Measurements from ENCODE around the gene ATP1A4. TPM values are rescaled to one million over a fixed set of nuclear protein-coding genes. Genes with fewer than 3 reads are reported as not detected.

Gene ATP1A4
- total and polyA plus RNA-seq, 10 of the 15 experiments (the other 5 are each of a cell fraction or from before 2014, with no cell fraction given): 0.31 to 1.0 (median 0.54) TPM

DNA sequence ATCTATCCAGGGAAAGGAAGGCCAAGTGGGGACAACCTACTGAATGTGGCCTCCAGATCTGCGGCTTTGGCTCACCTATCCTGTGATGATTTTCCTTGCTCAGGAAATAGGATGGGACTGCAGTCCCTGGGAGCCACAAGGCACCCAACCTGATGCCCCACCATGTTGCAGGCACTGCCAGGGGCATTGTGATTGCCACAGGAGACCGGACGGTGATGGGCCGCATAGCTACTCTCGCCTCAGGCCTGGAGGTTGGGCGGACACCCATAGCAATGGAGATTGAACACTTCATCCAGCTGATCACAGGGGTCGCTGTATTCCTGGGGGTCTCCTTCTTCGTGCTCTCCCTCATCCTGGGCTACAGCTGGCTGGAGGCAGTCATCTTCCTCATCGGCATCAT lies 24.0 kb upstream of the ATP1A4 start:
- ChIA-PET SMC1A (ENCODE audit: uncharacterized antibody, unreplicated experiment) (interaction anchor here (0.6 kb wide), 1 partner anchor 26 kb away, joined by 3 read pairs; no protein-coding TSS in a partner anchor), POLR2A (no interaction called here), RAD21 (ENCODE audit: unreplicated experiment) (no interaction called here), CTCF (interaction anchor here (0.6 to 1.3 kb wide), 3 partner anchors 49 to 651 kb away, joined by 3 to 4 read pairs (median 3); no protein-coding TSS in a partner anchor)
- intact Hi-C loops (cut with micrococcal nuclease; ENCODE audit: unreplicated experiment): no loop called here
- BruUV-seq (replicated peaks): no TSS peak
- no peak overlapping the region for H3K4me3 ChIP-seq
- no peaks in the 10 kb centered on the region for H4K20me1 ChIP-seq (ENCODE audit: control insufficient read depth, insufficient read depth)
- no peaks in the 10 kb centered on the region for H3K4me1 ChIP-seq (ENCODE audit: control insufficient read depth, insufficient read depth, low read length)
- H3K9ac ChIP-seq (ENCODE audit: control insufficient read depth, insufficient read depth, low read length): no peak overlapping the region
- no peaks in the 10 kb centered on the region for H3K9me3 ChIP-seq (replicated peaks; ENCODE audit: control insufficient read depth, insufficient read depth, low read length)
- no peak for FAIRE-seq
- H3K4me2 ChIP-seq (ENCODE audit: control insufficient read depth, insufficient read depth): no peak overlapping the region
- H3K27ac ChIP-seq (ENCODE audit: control insufficient read depth, insufficient read depth): no peak overlapping the region
- in situ Hi-C loops (cut with MboI): no loop called here
- no peak for ATAC-seq
- WGBS (ENCODE audit: insufficient coverage, insufficient replicate concordance, low lambda C conversion rate, missing lambda C conversion rate): 71% methylated on average over 9 of the region's 9 CpGs
- 0 out of 4 replicates have a peak, but pooled peaks cover 1 to 2% of the 10 kb centered on the region in 2 experiments for H3K27me3 ChIP-seq (replicated peaks in 1 of 2; ENCODE audit: control insufficient read depth in 2 of 2, insufficient read depth in 2 of 2, low read length in 1 of 2)
- H3K79me2 ChIP-seq (ENCODE audit: control insufficient read depth, insufficient read depth, low read length): no peaks in the 10 kb centered on the region
- H2AFZ ChIP-seq (ENCODE audit: control insufficient read depth, low read depth, low read length): no peak overlapping the region
- TF ChIP-seq BRCA1 (IDR thresholded peaks at IDR 0.05; ENCODE audit: low read depth, low read length) (no peak), HDAC6 (IDR thresholded peaks at IDR 0.05; ENCODE audit: unreplicated experiment) (no peak), JUNB (IDR thresholded peaks at IDR 0.05) (no peak), USF1 (IDR thresholded peaks at IDR 0.05; ENCODE audit: borderline replicate concordance, extremely low read length, insufficient read depth, low read depth, low read length) (no peak), CHD4 (IDR thresholded peaks at IDR 0.05) (no peak), ZBTB4 (CRISPR knock-in tag; IDR thresholded peaks at IDR 0.05) (no peak), MTA2 (IDR thresholded peaks at IDR 0.05; ENCODE audit: low read depth) (no peak), SUZ12 (IDR thresholded peaks at IDR 0.05; ENCODE audit: unreplicated experiment) (no peak)
- TF ChIP-seq, protein P1, sequence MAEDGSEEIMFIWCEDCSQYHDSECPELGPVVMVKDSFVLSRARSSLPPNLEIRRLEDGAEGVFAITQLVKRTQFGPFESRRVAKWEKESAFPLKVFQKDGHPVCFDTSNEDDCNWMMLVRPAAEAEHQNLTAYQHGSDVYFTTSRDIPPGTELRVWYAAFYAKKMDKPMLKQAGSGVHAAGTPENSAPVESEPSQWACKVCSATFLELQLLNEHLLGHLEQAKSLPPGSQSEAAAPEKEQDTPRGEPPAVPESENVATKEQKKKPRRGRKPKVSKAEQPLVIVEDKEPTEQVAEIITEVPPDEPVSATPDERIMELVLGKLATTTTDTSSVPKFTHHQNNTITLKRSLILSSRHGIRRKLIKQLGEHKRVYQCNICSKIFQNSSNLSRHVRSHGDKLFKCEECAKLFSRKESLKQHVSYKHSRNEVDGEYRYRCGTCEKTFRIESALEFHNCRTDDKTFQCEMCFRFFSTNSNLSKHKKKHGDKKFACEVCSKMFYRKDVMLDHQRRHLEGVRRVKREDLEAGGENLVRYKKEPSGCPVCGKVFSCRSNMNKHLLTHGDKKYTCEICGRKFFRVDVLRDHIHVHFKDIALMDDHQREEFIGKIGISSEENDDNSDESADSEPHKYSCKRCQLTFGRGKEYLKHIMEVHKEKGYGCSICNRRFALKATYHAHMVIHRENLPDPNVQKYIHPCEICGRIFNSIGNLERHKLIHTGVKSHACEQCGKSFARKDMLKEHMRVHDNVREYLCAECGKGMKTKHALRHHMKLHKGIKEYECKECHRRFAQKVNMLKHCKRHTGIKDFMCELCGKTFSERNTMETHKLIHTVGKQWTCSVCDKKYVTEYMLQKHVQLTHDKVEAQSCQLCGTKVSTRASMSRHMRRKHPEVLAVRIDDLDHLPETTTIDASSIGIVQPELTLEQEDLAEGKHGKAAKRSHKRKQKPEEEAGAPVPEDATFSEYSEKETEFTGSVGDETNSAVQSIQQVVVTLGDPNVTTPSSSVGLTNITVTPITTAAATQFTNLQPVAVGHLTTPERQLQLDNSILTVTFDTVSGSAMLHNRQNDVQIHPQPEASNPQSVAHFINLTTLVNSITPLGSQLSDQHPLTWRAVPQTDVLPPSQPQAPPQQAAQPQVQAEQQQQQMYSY (CRISPR knock-in tag; IDR thresholded peaks at IDR 0.05): no peak
- no peak for DNase-seq (ENCODE audit: low read depth, low spot score)
- no peaks in the 10 kb centered on the region for H3K36me3 ChIP-seq (ENCODE audit: control insufficient read depth in 2 of 2, insufficient read depth in 2 of 2, low read length in 1 of 2)
